HG03558 (cell line): ENCODE data around the gene MAGED1.

Experiments
- ATAC-seq: cut with Tn5 transposase; IDR thresholded peaks from one replicate; pipeline ENCODE4 v1.9.1; 2021; ENCODE audit warnings: moderate number of reproducible peaks; ENCODE audit not compliant: unreplicated experiment; ENCODE audit errors: extremely low read depth

MAGED1 gene

GRCh38 chrX:51892921-51893745 is at the start of gene MAGED1:
TSS of gene MAGED1 (plus strand) at chrX:51893623. CDS start at chrX:51894305, 682 bp downstream.
- ATAC-seq = peak; percentile 36

GRCh38 chrX:51847463-51847862 is 46.0 kb upstream of the MAGED1 start:
- ATAC-seq = no peak

- ATAC-seq = no peak
Measured at GRCh38 chrX:51851507-51852085, 41.8 kb upstream of the MAGED1 start.

GRCh38 chrX:51852096-51852495 is 41.3 kb upstream of the MAGED1 start:
- no peak for ATAC-seq

GRCh38 chrX:51852621-51853020 is 40.8 kb upstream of the MAGED1 start:
- ATAC-seq = no peak

GRCh38 chrX:51853251-51853650 is 40.2 kb upstream of the MAGED1 start:
- ATAC-seq = no peak

- ATAC-seq = no peak
Measured at GRCh38 chrX:51855698-51856097, 37.7 kb upstream of the MAGED1 start.

- no peak for ATAC-seq
Measured at GRCh38 chrX:51857159-51857733, 36.2 kb upstream of the MAGED1 start.

- no peak for ATAC-seq
Measured at GRCh38 chrX:51860679-51861078, 32.7 kb upstream of the MAGED1 start.

- ATAC-seq = peak; percentile 65
Measured at GRCh38 chrX:51862920-51863319, 30.5 kb upstream of the MAGED1 start.

GRCh38 chrX:51866210-51866609 is 27.2 kb upstream of the MAGED1 start:
- ATAC-seq = no peak

GRCh38 chrX:51867626-51868025 is 25.8 kb upstream of the MAGED1 start:
- no peak for ATAC-seq

GRCh38 chrX:51870354-51870753 is 23.1 kb upstream of the MAGED1 start:
- no peak for ATAC-seq

- ATAC-seq = no peak
Measured at GRCh38 chrX:51874123-51874522, 19.3 kb upstream of the MAGED1 start.

- ATAC-seq = no peak
Measured at GRCh38 chrX:51876441-51876840, 17.0 kb upstream of the MAGED1 start.

- ATAC-seq = no peak
Measured at GRCh38 chrX:51878056-51878455, 15.4 kb upstream of the MAGED1 start.

- ATAC-seq = no peak
Measured at GRCh38 chrX:51889851-51890250, 3.6 kb upstream of the MAGED1 start.

GRCh38 chrX:51891245-51891644 is 2.2 kb upstream of the MAGED1 start:
- no peak for ATAC-seq

GRCh38 chrX:51891821-51892551 is 1.4 kb upstream of the MAGED1 start:
- ATAC-seq = no peak

GRCh38 chrX:51893931-51894696 is 691 bp downstream of the MAGED1 start:
- ATAC-seq = no peak
